Measurements from ENCODE around the gene CCP110.

CCP110 gene

GRCh38 chr16:19601083-19601976 lies 77.6 kb downstream of the CCP110 start:
- peak; percentile 60 for TF ChIP-seq CTCF (IDR thresholded peaks at IDR 0.05; ENCODE audit: low read depth, low read length, missing control alignments)
- in situ Hi-C loops (cut with HindIII; ENCODE audit: low sequenced_read_pairs) = loop anchor here (5.0 kb wide), 1 partner anchor 291 kb away; no protein-coding TSS in a partner anchor
- no peak overlapping the region for H3K4me3 ChIP-seq (ENCODE audit: low read depth, low read length)
- peak; percentile 23 for DNase-seq (ENCODE audit: low read depth)
